Measurements from ENCODE around the gene UBE2I. TPM values are rescaled to one million over a fixed set of nuclear protein-coding genes. Genes with fewer than 3 reads are reported as not detected.

The UBE2I gene
- total RNA-seq, 2 experiments from 2014 or later, result 245 to 254 TPM

DNA sequence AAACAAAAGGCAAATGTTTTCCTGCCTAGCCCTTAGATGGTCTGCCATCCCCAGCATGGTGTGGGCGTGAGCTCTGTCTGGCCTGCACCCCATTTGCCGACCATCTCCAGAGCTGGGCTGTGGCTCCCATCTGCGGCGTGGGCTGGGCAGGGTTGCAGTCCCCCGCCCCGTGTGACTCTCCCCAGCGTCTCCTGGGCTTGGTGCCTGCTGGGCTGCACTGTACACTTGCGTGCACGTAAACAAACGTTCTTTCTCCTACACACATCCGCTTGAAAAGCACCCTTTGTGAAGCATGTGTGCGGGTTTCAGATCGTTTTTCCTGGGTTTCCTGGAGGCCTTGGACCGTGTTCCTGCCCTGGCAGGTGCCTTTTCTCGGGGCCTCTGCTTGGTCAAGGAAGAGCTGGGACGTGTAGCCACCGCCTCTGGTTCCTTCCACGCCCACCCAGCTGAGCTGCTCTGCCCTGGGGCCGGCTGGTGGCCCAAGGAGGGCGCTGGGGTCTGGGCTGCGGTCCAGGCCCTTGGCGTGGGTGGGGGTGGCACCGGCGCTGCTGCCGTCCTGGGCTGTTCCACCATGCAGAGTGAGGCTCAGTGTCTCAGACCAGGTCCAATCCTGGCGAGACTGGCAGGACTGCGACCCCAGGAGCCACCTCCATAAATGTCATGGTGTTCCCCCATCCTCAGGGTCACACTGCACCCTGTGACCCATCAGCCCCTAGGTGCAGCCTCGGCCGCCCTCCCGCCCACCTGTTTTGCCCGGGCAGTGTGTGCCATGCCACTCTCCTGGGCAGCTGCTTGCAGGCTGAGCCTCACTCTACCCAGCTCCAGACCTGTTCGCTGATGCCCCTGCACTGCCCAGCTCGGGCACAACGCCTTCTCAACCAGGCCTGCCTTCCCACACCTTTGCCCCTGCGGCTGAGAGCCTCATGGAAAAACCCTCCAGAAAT lies 14.1 kb downstream of the UBE2I start:
- ChIA-PET CTCF (no interaction called here), POLR2A (interaction anchor here (1.5 kb wide), 1 partner anchor 13 kb away, joined by 3 read pairs; no protein-coding TSS in a partner anchor)
- Mint-ChIP-seq H3K27ac (no peak overlapping the region), H3K36me3 (ENCODE audit: low read depth) (peaks cover 30% of the 10 kb centered on the region), H3K4me3 (no peak overlapping the region), H3K9me3 (no peaks in the 10 kb centered on the region), H3K27me3 (no peaks in the 10 kb centered on the region), H3K4me1 (ENCODE audit: low read depth) (no peaks in the 10 kb centered on the region)
- ATAC-seq (no peak), DNase-seq (no peak)
- no peak for TF ChIP-seq CTCF (IDR thresholded peaks at IDR 0.05)
- intact Hi-C loops (cut with micrococcal nuclease), result no loop called here

DNA sequence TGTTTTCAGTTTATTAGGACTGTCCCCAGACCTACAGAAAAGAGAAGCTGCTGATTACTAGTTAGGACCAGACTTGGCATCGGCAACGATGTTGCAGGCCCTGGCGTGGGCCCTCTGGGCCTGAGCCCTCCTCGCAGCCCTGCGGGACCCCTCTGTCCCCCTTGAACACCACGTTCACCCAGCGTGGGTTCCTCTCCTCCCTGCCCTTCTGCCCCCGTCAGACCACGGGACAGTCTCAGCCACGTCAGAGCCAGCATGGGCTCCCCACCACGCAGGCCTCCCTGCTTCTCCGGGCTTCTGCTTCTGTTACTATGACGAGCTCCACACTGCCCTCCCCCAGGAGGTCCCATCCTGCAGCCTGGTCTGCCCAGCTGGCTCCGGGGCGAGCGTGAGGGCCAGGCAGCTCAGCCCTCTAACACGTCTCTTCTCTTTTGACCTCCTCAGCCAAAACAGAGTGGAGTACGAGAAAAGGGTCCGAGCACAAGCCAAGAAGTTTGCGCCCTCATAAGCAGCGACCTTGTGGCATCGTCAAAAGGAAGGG lies 14.9 kb downstream of the UBE2I start:
- Mint-ChIP-seq H3K9me3 (no peaks in the 10 kb centered on the region), H3K4me1 (ENCODE audit: low read depth) (no peaks in the 10 kb centered on the region), H3K4me3 (no peak overlapping the region), H3K27ac (no peak overlapping the region), H3K36me3 (ENCODE audit: low read depth) (peaks cover 27% of the 10 kb centered on the region), H3K27me3 (no peaks in the 10 kb centered on the region)
- no peak for ATAC-seq
- ChIA-PET POLR2A (interaction anchor here (1.5 kb wide), 1 partner anchor 12 kb away, joined by 3 read pairs; no protein-coding TSS in a partner anchor), CTCF (no interaction called here)
- no peak for TF ChIP-seq CTCF (IDR thresholded peaks at IDR 0.05)
- intact Hi-C loops (cut with micrococcal nuclease), result no loop called here
- no peak for DNase-seq

GRCh38 chr16:1325261-1325660 lies 15.8 kb downstream of the UBE2I start:
- Mint-ChIP-seq H3K4me3 (no peak overlapping the region), H3K9me3 (no peaks in the 10 kb centered on the region), H3K27me3 (no peaks in the 10 kb centered on the region), H3K27ac (no peak overlapping the region), H3K36me3 (ENCODE audit: low read depth) (peaks cover 18% of the 10 kb centered on the region), H3K4me1 (ENCODE audit: low read depth) (no peaks in the 10 kb centered on the region)
- CTCF ChIA-PET, result no interaction called here
- DNase-seq (no peak), ATAC-seq (no peak)
- no peak for TF ChIP-seq CTCF (IDR thresholded peaks at IDR 0.05)
- intact Hi-C loops (cut with micrococcal nuclease), result no loop called here
- POLR2A ChIA-PET, result interaction anchor here (0.6 to 1.5 kb wide), 2 partner anchors 9 to 11 kb away, joined by 3 read pairs; no protein-coding TSS in a partner anchor

DNA sequence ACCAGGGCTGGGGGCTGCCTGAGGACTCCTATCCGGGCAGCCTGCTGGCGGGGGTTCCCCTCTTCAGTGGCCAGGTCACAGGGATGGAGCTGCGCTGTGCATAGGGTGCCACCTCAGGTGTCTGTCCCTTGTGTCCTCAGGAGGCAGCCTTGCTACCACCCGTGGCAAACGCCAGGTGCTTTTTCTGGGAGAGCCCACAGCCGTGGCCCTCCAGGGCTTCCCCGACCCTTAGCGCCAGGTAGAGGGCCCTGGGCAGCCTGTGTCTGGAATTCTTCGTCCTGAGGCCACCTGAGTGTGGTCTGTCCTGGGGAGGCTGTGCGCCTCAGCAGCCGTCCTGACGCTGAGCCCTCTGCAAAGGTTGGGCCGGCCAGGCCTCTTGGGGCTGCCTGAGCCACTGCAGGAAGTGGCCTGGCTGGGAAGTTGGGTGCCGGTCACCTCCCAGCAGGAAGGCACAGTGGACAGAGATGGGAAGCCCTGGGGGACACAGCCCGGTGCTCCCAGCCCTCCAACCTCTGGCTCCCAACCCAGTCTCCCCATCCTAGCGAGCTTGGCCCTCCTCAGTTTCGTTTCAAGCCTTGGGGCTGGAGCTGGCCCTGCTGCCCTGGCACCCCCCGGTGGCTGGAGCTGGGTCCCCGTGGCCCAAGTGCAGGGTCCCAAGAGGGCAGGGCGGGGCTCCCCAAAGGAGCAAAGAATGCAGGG lies 16.4 kb downstream of the UBE2I start:
- no peak for TF ChIP-seq CTCF (IDR thresholded peaks at IDR 0.05)
- DNase-seq, result no peak
- Mint-ChIP-seq H3K27me3 (no peaks in the 10 kb centered on the region), H3K4me3 (no peak overlapping the region), H3K27ac (no peak overlapping the region), H3K4me1 (ENCODE audit: low read depth) (no peaks in the 10 kb centered on the region), H3K9me3 (no peaks in the 10 kb centered on the region), H3K36me3 (ENCODE audit: low read depth) (peaks cover 16% of the 10 kb centered on the region)
- ChIA-PET POLR2A (interaction anchor here (0.6 to 1.4 kb wide), 6 partner anchors 9 to 38 kb away, joined by 3 to 4 read pairs (median 3); no protein-coding TSS in a partner anchor), CTCF (no interaction called here)
- intact Hi-C loops (cut with micrococcal nuclease), result no loop called here
- ATAC-seq, result no peak

All from activated CD8-positive, alpha-beta T cell treated with anti-CD3 and anti-CD28 coated beads for 36 hours (primary cell).